ENCODE results near the gene ICA1L.

ICA1L gene

DNA sequence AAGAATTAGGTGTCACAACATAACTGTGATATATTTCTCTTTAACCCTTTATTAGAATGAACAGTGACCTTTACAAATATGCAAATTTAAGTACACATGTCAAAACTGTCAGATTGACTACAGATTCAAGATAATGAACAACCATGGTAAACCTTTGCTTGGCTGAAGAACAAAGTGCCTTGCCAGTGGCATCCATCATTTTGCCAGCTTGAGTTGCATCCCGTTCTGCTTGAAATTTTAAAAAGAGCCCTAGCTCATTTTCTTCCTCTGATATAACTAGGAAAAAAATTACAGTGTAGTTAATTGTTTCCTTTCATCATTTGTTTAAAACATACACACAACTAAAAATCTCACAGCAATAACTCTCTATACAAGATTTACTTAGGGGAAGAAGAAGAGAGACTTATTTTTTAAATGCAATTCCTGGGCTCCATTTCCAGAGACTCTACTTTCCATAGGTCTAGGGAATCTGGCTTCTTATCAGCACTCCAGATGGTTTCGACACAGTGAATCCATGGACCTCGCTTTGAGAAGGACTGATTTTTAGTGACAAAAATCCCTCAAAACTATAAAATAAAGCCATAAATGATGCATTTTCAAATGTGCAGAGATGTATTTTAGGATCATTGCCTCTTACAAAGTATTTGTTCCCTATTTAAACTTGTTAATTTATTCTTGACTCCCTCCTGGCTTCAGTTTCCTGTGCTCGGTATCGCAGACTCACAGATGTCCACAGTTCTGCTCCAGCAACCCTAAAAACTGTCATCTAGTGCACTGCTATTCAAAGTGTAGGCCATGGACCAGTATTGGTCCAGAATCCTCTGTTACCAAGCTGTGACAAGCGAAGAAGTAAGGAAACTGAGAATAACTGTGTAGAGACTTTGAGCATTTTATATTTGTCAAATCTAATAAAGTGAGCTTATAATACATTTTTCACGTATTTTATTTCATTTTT, 50.1 kb downstream of the ICA1L start:
- DNase-seq (ENCODE audit: extremely low spot score), result no peak
- ChIA-PET POLR2A (no interaction called here), CTCF (interaction anchor here (0.8 to 1.5 kb wide), 4 partner anchors 10 to 232 kb away, joined by 3 to 4 read pairs (median 4); no protein-coding TSS in a partner anchor)
- TF ChIP-seq, protein P1, sequence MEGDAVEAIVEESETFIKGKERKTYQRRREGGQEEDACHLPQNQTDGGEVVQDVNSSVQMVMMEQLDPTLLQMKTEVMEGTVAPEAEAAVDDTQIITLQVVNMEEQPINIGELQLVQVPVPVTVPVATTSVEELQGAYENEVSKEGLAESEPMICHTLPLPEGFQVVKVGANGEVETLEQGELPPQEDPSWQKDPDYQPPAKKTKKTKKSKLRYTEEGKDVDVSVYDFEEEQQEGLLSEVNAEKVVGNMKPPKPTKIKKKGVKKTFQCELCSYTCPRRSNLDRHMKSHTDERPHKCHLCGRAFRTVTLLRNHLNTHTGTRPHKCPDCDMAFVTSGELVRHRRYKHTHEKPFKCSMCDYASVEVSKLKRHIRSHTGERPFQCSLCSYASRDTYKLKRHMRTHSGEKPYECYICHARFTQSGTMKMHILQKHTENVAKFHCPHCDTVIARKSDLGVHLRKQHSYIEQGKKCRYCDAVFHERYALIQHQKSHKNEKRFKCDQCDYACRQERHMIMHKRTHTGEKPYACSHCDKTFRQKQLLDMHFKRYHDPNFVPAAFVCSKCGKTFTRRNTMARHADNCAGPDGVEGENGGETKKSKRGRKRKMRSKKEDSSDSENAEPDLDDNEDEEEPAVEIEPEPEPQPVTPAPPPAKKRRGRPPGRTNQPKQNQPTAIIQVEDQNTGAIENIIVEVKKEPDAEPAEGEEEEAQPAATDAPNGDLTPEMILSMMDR (IDR thresholded peaks at IDR 0.05; ENCODE audit: control extremely low read depth, extremely low read depth, low read depth, missing control alignments), result no peak

- TF ChIP-seq, protein P1 (IDR thresholded peaks at IDR 0.05; ENCODE audit: control extremely low read depth, extremely low read depth, low read depth, missing control alignments), result no peak
- ChIA-PET POLR2A (no interaction called here), CTCF (no interaction called here)
Measured at GRCh38 chr2:202818321-202818720, 53.2 kb downstream of the ICA1L start.

DNA sequence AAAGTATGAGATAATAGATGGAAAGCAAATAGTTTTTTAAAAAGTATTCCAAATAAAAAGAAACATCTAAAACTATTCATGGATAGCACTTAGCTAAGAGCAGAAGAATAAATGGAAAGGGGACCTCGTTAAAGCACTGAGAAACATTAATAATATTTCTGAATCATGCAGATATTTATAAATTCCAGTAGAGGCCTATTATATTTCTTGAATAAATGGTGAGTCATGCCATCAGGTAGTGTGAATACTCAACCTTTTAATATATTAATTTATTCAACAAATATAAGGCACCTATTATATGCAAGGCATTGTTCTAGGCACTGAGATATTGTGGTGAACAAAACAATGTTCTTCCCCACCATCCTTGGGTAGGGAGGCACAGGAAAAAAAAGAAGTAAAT, 53.8 kb downstream of the ICA1L start:
- POLR2A ChIA-PET, result no interaction called here
- CTCF ChIA-PET, result no interaction called here
- TF ChIP-seq, protein P1 (IDR thresholded peaks at IDR 0.05; ENCODE audit: control extremely low read depth, extremely low read depth, low read depth, missing control alignments), result no peak
- no peak for DNase-seq (ENCODE audit: extremely low spot score)

More at GRCh38 chr2:202818321-202818720, 53.2 kb downstream of the ICA1L start:
- DNase-seq (ENCODE audit: extremely low spot score), result no peak

DNA sequence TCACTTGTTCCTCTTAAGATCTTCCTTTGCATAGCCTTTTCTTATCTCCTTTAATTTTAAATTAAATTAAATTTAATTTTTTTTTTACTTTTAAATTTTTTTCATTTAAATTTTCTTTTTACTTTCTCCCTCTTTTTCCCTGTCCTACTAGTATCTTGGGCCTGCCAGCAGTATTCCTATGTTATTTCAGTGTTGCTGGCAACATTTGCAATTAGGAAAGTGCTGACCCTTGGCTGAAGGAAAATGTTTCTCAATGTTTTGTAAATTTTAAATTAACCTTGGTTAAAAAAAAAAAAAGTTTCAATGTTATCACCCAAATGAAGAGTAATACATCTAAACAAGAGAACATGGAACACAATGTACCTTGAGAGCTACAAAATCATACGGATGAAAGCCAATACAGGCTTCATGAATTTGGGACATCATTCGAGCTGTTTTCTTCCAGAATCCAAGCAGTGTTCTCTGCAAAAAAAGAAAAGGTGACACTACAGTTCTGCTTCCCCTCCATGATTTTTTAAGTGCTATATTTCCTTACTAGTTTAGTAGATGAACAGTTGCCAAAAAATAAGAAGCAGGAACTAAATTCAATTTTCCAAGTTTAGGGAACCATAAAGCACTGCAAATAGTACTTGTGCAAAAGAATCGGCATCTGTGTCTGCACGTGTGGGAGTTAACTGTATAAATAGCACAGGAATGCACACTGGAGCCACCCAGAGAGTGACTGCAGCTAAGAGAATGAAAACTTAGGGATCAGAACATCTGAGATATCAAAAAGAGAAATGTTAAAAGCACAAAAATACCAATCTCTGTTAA, 55.8 kb downstream of the ICA1L start:
- TF ChIP-seq, protein P1 (IDR thresholded peaks at IDR 0.05; ENCODE audit: control extremely low read depth, extremely low read depth, low read depth, missing control alignments), result no peak
- ChIA-PET POLR2A (no interaction called here), CTCF (interaction anchor here (2.0 kb wide), 1 partner anchor 10 kb away, joined by 5 read pairs; no protein-coding TSS in a partner anchor)
- DNase-seq (ENCODE audit: extremely low spot score), result no peak

GRCh38 chr2:202814226-202814625, 57.3 kb downstream of the ICA1L start:
- CTCF ChIA-PET, result interaction anchor here (1.2 to 2.0 kb wide), 3 partner anchors 9 to 29 kb away, joined by 3 to 5 read pairs (median 3); no protein-coding TSS in a partner anchor
- TF ChIP-seq, protein P1 (IDR thresholded peaks at IDR 0.05; ENCODE audit: control extremely low read depth, extremely low read depth, low read depth, missing control alignments), result no peak
- no peak for DNase-seq (ENCODE audit: extremely low spot score)
- POLR2A ChIA-PET, result no interaction called here

DNA sequence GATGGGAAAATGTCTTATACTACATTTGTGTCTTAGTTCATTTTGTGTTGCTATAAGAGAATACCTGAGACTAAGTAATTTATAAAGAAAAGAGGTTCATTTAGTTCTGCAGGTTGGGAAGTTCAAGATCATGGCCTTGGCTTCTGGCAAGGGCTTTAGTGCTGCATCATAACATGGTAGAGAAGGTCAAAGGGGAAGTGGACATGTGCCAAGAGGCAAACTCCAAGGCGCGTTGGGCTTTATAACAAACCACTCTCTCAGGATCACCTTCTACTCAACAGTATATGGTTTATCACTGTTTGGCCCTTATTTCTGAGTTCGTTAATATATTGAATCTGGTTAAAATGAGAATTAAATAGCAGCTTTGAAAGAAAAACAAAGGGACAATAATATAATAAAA, 58.2 kb downstream of the ICA1L start:
- POLR2A ChIA-PET, result no interaction called here
- TF ChIP-seq, protein P1 (IDR thresholded peaks at IDR 0.05; ENCODE audit: control extremely low read depth, extremely low read depth, low read depth, missing control alignments), result no peak
- CTCF ChIA-PET, result no interaction called here
- no peak for DNase-seq (ENCODE audit: extremely low spot score)

All from GM10248 (cell line).